H9 (cell line): ENCODE data around the gene RET. TPM values are rescaled to one million over a fixed set of nuclear protein-coding genes. Genes with fewer than 3 reads are reported as not detected.
A peak's percentile ranks its signal among the peaks of the same experiment; 100 is the strongest.

Source experiments
- DNase-seq: peaks from one replicate; pipeline ENCODE4 v3.0.0-alpha.2; 2017
- H2AFZ ChIP-seq: one replicate; pipeline ENCODE4 v1.6.1; 2013; ENCODE audit warnings: mild to moderate bottlenecking, low read length, control low read depth, moderate library complexity
- H2AK5ac ChIP-seq: 2 replicates; pipeline ENCODE4 v1.6.1; 2013; ENCODE audit warnings: low read length, control low read depth, mixed read lengths; ENCODE audit not compliant: insufficient read length
- H2BK120ac ChIP-seq: one replicate; pipeline ENCODE4 v1.6.1; 2013; ENCODE audit warnings: low read depth, mild to moderate bottlenecking, low read length, control low read depth, inconsistent platforms; ENCODE audit not compliant: poor library complexity, severe bottlenecking
- H2BK12ac ChIP-seq: 2 replicates; pipeline ENCODE4 v1.6.1; 2013; ENCODE audit warnings: low read length, control low read depth, mixed read lengths, low read depth; ENCODE audit not compliant: insufficient read length
- H2BK15ac ChIP-seq: 2 replicates; pipeline ENCODE4 v1.6.1; 2013; ENCODE audit warnings: low read depth, low read length, control low read depth
- H2BK20ac ChIP-seq: one replicate; pipeline ENCODE4 v1.6.1; 2013; ENCODE audit warnings: low read depth, mild to moderate bottlenecking, low read length, control low read depth, inconsistent platforms; ENCODE audit not compliant: poor library complexity, severe bottlenecking
- H2BK5ac ChIP-seq: 2 replicates; pipeline ENCODE4 v1.6.1; 2013; ENCODE audit warnings: low read length, control low read depth, mixed read lengths; ENCODE audit not compliant: insufficient read length
- H3K14ac ChIP-seq: 2 replicates; pipeline ENCODE4 v1.6.1; 2013; ENCODE audit warnings: low read length, control low read depth; ENCODE audit not compliant: insufficient read depth
- H3K18ac ChIP-seq: 2 replicates; pipeline ENCODE4 v1.6.1; 2013; ENCODE audit warnings: low read depth, mild to moderate bottlenecking, mixed read lengths, low read length, control low read depth; ENCODE audit not compliant: insufficient read length
- H3K23ac ChIP-seq: 2 replicates; pipeline ENCODE4 v1.6.1; 2013; ENCODE audit warnings: low read length, control low read depth, mixed read lengths, low read depth; ENCODE audit not compliant: insufficient read length
- H3K23me2 ChIP-seq: 2 replicates; pipeline ENCODE4 v1.6.1; 2013; ENCODE audit warnings: low read depth, mild to moderate bottlenecking, mixed read lengths, low read length, control low read depth; ENCODE audit not compliant: insufficient read length, poor library complexity, severe bottlenecking
- H3K27ac ChIP-seq: 2 replicates; pipeline ENCODE4 v1.5.1; 2013; ENCODE audit warnings: low read length, control low read depth, mixed read lengths, low read depth; ENCODE audit not compliant: insufficient read length
- H3K27me3 ChIP-seq: 2 replicates; pipeline ENCODE4 v1.6.1; 2013; ENCODE audit warnings: low read length, control low read depth, inconsistent platforms; ENCODE audit not compliant: insufficient read depth
- H3K4ac ChIP-seq: 2 replicates; pipeline ENCODE4 v1.6.1; 2013; ENCODE audit warnings: low read depth, mild to moderate bottlenecking, control low read depth, inconsistent platforms, low read length, moderate library complexity
- H3K4me1 ChIP-seq: 2 replicates; pipeline ENCODE4 v1.6.1; 2013; ENCODE audit warnings: low read length, control low read depth, inconsistent platforms; ENCODE audit not compliant: insufficient read depth
- H3K4me2 ChIP-seq: 2 replicates; pipeline ENCODE4 v1.6.1; 2013; ENCODE audit warnings: low read length, control low read depth, mixed read lengths; ENCODE audit not compliant: insufficient read length, insufficient read depth
- H3K56ac ChIP-seq: 2 replicates; pipeline ENCODE4 v1.6.1; 2013; ENCODE audit warnings: low read depth, mild to moderate bottlenecking, mixed read lengths, low read length, control low read depth; ENCODE audit not compliant: insufficient read length
- H3K79me1 ChIP-seq: 2 replicates; pipeline ENCODE4 v1.6.1; 2013; ENCODE audit warnings: low read depth, mild to moderate bottlenecking, moderate library complexity, low read length, control low read depth, inconsistent platforms; ENCODE audit not compliant: insufficient read depth, poor library complexity, severe bottlenecking
- H3K79me2 ChIP-seq: 2 replicates; pipeline ENCODE4 v1.6.1; 2013; ENCODE audit warnings: low read length, control low read depth, inconsistent platforms; ENCODE audit not compliant: insufficient read depth
- H3K9ac ChIP-seq: 2 replicates; pipeline ENCODE4 v1.6.1; 2013; ENCODE audit warnings: low read length, control low read depth, mixed read lengths; ENCODE audit not compliant: insufficient read length; ENCODE audit errors: extremely low read depth
- H3K9me3 ChIP-seq: one replicate; pipeline ENCODE4 v1.6.1; 2013; ENCODE audit warnings: low read depth, low read length, inconsistent platforms; ENCODE audit not compliant: control insufficient read depth
- H3T11ph ChIP-seq: one replicate; pipeline ENCODE4 v1.6.1; 2013; ENCODE audit warnings: mild to moderate bottlenecking, low read length, control low read depth, inconsistent platforms
- H4K20me1 ChIP-seq: one replicate; pipeline ENCODE4 v1.6.1; 2013; ENCODE audit not compliant: control insufficient read depth, insufficient read length, insufficient read depth
- H4K5ac ChIP-seq: 2 replicates; pipeline ENCODE4 v1.6.1; 2013; ENCODE audit warnings: low read depth, mild to moderate bottlenecking, mixed read lengths, low read length, control low read depth; ENCODE audit not compliant: insufficient read length
- H4K8ac ChIP-seq: replicated peaks from 2 replicates; pipeline ENCODE4 v1.6.1; 2013; ENCODE audit warnings: low read length, control low read depth, mixed read lengths, low read depth; ENCODE audit not compliant: insufficient read length
- H4K91ac ChIP-seq: 2 replicates; pipeline ENCODE4 v1.6.1; 2013; ENCODE audit warnings: low read depth, mild to moderate bottlenecking, moderate library complexity, mixed read lengths, low read length, control low read depth; ENCODE audit not compliant: insufficient read length
- H3K27ac Mint-ChIP-seq, 3 experiments: 2 replicates in 2 of 3; 3 replicates in 1 of 3; pipeline ENCODE4 v1.8.0; 2020 to 2021; ENCODE audit warnings: mixed read lengths in 3 of 3, mild to moderate bottlenecking in 1 of 3, moderate library complexity in 1 of 3
- H3K27me3 Mint-ChIP-seq: 2 replicates; pipeline ENCODE4 v1.8.0; 2021; ENCODE audit warnings: low read depth, mild to moderate bottlenecking, moderate library complexity, mixed read lengths
- H3K36me3 Mint-ChIP-seq, 3 experiments: 2 replicates in 2 of 3; 3 replicates in 1 of 3; pipeline ENCODE4 v1.8.0; 2020 to 2021; ENCODE audit warnings: low read depth in 3 of 3, mixed read lengths in 3 of 3; ENCODE audit not compliant: insufficient read depth in 1 of 3
- H3K4me1 Mint-ChIP-seq, 2 experiments: 2 replicates each; pipeline ENCODE4 v1.8.0; 2020; ENCODE audit warnings: mixed read lengths in 2 of 2
- H3K4me3 Mint-ChIP-seq, 2 experiments: 2 replicates in 1 of 2; 3 replicates in 1 of 2; pipeline ENCODE4 v1.8.0; 2020 to 2021; ENCODE audit warnings: mild to moderate bottlenecking in 2 of 2, mixed read lengths in 2 of 2, moderate library complexity in 1 of 2
- H3K9me3 Mint-ChIP-seq, 2 experiments: 2 replicates in 1 of 2; 3 replicates in 1 of 2; pipeline ENCODE4 v1.8.0; 2020; ENCODE audit warnings: mild to moderate bottlenecking in 2 of 2, mixed read lengths in 2 of 2, moderate library complexity in 1 of 2
- WGBS: extraction: QIAGEN DNeasy Blood & Tissue Kit; methylation state at CpG from one replicate; pipeline ENCODE4 v1.1.7; 2013; ENCODE audit warnings: missing lambda C conversion rate, low lambda C conversion rate, mixed read lengths; ENCODE audit not compliant: insufficient read length; ENCODE audit errors: extremely low coverage; 5-methylcytosine and 5-hydroxymethylcytosine counted together
- total RNA-seq: library from RNA; stranded (reverse); gene quantifications from 2 replicates; pipeline ENCODE4 v1.2.1, GENCODE V29; 2021
- TF ChIP-seq, protein P1 (sequence below): fragments of 200-600 bp; sonication (generic); conservative IDR thresholded peaks from 3 replicates; pipeline ENCODE4 v1.8.0; 2021; ENCODE audit warnings: antibody characterized with exemption, mild to moderate bottlenecking

RET gene
- total RNA-seq, 1 experiment from 2014 or later = 12.2 TPM

DNA sequence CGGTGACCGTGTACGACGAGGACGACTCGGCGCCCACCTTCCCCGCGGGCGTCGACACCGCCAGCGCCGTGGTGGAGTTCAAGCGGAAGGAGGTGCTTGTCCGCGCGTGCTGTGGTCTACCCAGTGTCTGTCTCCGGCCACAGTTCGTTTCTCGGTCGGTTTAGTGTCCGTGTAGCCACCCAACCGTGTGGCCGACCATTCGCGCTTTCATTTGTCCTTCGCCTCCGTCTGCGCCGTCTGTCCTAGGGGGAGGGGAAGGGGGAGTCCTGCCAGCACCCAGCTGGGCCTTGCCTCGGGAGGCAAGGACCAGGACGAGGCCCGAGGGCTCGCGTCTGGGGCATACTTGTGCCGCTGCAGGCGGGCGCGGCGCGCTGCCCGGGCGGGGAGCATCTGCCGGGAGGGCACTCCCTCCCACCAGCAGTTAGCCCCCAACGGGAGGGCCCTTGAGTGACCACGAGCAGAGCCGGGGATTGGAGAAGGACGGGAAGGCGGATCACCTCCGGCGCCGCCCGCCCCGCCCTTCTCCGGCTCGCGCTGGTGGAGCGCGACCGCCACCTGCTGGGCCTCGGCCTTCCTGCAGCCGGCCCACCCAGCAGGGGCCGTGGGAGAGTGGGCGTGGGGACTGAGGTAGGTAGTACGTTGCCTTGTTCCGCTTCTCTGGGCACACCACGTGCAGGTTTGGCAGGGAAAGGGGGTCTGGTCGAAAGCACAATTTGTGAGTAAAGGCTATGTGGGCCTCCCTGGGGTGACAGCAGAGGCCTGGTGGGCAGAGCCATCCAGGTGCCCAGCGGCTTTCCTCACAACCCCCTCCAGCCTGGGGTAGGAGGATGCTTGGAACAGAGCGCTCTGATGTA lies 28.5 kb downstream of the RET start:
- DNase-seq = peak; percentile 90
- Histone ChIP-seq H2BK20ac (no peak overlapping the region), H2BK15ac (no peak overlapping the region; the same call in 1 of the 2 replicates), H3K4me2 (peak overlapping the region; percentile 65), H3K9me3 (no peaks in the 10 kb centered on the region), H2BK120ac (no peak overlapping the region), H2AFZ (no peak overlapping the region), H3K23me2 (peaks cover 9% of the 10 kb centered on the region), H3K56ac (no peak overlapping the region), H4K5ac (no peak overlapping the region), H3K23ac (no peak overlapping the region), H3T11ph (no peak overlapping the region), H3K4me1 (no peaks in the 10 kb centered on the region), H3K79me2 (no peaks in the 10 kb centered on the region), H3K18ac (peak overlapping the region; percentile 65), H2BK12ac (no peak overlapping the region), H4K8ac (no peak overlapping the region), H3K9ac (no peak overlapping the region), H4K20me1 (no peaks in the 10 kb centered on the region), H2BK5ac (no peak overlapping the region), H3K4ac (no peak overlapping the region), H3K27me3 (no peaks in the 10 kb centered on the region; the same call in 1 of the 2 replicates), H2AK5ac (no peak overlapping the region), H3K14ac (peak overlapping the region; percentile 81; the same call in 1 of the 2 replicates), H4K91ac (no peak overlapping the region), H3K79me1 (no peaks in the 10 kb centered on the region), H3K27ac (no peak overlapping the region)
- Mint-ChIP-seq H3K27ac (peak overlapping the region in 1 of 3 experiments; percentile 76; a peak in 1 of 7 replicates), H3K27me3 (peaks cover 31% of the 10 kb centered on the region), H3K36me3 (peaks cover 0 to 4% (median 2%) of the 10 kb centered on the region in 3 experiments; a peak in 3 of 7 replicates), H3K9me3 (peaks cover 0 to 2% of the 10 kb centered on the region in 2 experiments; a peak in 1 of 5 replicates), H3K4me1 (peaks cover 2 to 4% of the 10 kb centered on the region in 2 experiments; a peak in 2 of 4 replicates), H3K4me3 (peak overlapping the region; percentile 69 to 83)
- no CpG with 5 or more reads among the region's 71 CpGs for WGBS
- TF ChIP-seq, protein P1, sequence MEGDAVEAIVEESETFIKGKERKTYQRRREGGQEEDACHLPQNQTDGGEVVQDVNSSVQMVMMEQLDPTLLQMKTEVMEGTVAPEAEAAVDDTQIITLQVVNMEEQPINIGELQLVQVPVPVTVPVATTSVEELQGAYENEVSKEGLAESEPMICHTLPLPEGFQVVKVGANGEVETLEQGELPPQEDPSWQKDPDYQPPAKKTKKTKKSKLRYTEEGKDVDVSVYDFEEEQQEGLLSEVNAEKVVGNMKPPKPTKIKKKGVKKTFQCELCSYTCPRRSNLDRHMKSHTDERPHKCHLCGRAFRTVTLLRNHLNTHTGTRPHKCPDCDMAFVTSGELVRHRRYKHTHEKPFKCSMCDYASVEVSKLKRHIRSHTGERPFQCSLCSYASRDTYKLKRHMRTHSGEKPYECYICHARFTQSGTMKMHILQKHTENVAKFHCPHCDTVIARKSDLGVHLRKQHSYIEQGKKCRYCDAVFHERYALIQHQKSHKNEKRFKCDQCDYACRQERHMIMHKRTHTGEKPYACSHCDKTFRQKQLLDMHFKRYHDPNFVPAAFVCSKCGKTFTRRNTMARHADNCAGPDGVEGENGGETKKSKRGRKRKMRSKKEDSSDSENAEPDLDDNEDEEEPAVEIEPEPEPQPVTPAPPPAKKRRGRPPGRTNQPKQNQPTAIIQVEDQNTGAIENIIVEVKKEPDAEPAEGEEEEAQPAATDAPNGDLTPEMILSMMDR = peak; percentile 99
